Right renal cortex interstitium (tissue), 3 donors: ENCODE data around the gene PRIMPOL. TPM values are rescaled to one million over a fixed set of nuclear protein-coding genes. Genes with fewer than 3 reads are reported as not detected.

Experiments used
- DNase-seq, 3 donors: peaks; one replicate each; pipeline ENCODE4 v3.0.0-alpha.2; 2013; ENCODE audit warnings: low read depth in 3 of 3, low spot score in 2 of 3
- polyA plus RNA-seq, 3 donors: library from polyadenylated mRNA; unstranded; fragments of 120-200 nt; gene quantifications; one replicate each; pipeline ENCODE4 v1.2.1, GENCODE V29; 2013; ENCODE audit not compliant: insufficient read length in 3 of 3

The PRIMPOL gene
- polyA plus RNA-seq, 3 donors = 28.0 to 34.5 (median 28.6) TPM

GRCh38 chr4:184664445-184665210, 15.1 kb downstream of the PRIMPOL start:
- no peak for DNase-seq

GRCh38 chr4:184666670-184667069, 17.1 kb downstream of the PRIMPOL start:
- DNase-seq = no peak

- DNase-seq = no peak
Measured at GRCh38 chr4:184668096-184668495, 18.6 kb downstream of the PRIMPOL start.

- no peak for DNase-seq
Measured at GRCh38 chr4:184668511-184669114, 19.1 kb downstream of the PRIMPOL start.

GRCh38 chr4:184669251-184669650, 19.7 kb downstream of the PRIMPOL start:
- no peak for DNase-seq

- DNase-seq = no peak
Measured at GRCh38 chr4:184671101-184671500, 21.6 kb downstream of the PRIMPOL start.

GRCh38 chr4:184672741-184673140, 23.2 kb downstream of the PRIMPOL start:
- DNase-seq = no peak

- no peak for DNase-seq
Measured at GRCh38 chr4:184674011-184674410, 24.5 kb downstream of the PRIMPOL start.

GRCh38 chr4:184675018-184675417, 25.5 kb downstream of the PRIMPOL start:
- DNase-seq = no peak

GRCh38 chr4:184675821-184676492, 26.4 kb downstream of the PRIMPOL start:
- DNase-seq = no peak

- no peak for DNase-seq
Measured at GRCh38 chr4:184680698-184681097, 31.2 kb downstream of the PRIMPOL start.

- no peak for DNase-seq
Measured at GRCh38 chr4:184681916-184682315, 32.4 kb downstream of the PRIMPOL start.

- DNase-seq = no peak
Measured at GRCh38 chr4:184684491-184685189, 35.1 kb downstream of the PRIMPOL start.

- DNase-seq = no peak
Measured at GRCh38 chr4:184688005-184688404, 38.5 kb downstream of the PRIMPOL start.

- DNase-seq = no peak
Measured at GRCh38 chr4:184688447-184688846, 38.9 kb downstream of the PRIMPOL start.

- no peak for DNase-seq
Measured at GRCh38 chr4:184689681-184690080, 40.1 kb downstream of the PRIMPOL start.

- DNase-seq = no peak
Measured at GRCh38 chr4:184693056-184693455, 43.5 kb downstream of the PRIMPOL start.

GRCh38 chr4:184694412-184694956, 44.9 kb downstream of the PRIMPOL start:
- no peak for DNase-seq

- DNase-seq = no peak
Measured at GRCh38 chr4:184695178-184695896, 45.8 kb downstream of the PRIMPOL start.

- no peak for DNase-seq
Measured at GRCh38 chr4:184697956-184698355, 48.4 kb downstream of the PRIMPOL start.
